Stimulated activated naive B cell treated with anti-CD40 and anti-IgM and Interleukin-4, amounts not matched to agents 10 μg/mL and 1 μg/mL and 100 μg/mL, for 72 hours (primary cell): ENCODE data around the gene GABRB3.

ENCODE experiments used
- ATAC-seq, 2 donors: fragments of 150-1000 bp; cut with Tn5 transposase; replicated peaks; 2 replicates each; pipeline ENCODE4 v1.10.0; 2021; ENCODE audit warnings: moderate library complexity in 1 of 2
- DNase-seq: peaks from one replicate; pipeline ENCODE4 v3.0.0; 2021
- H3K27ac Mint-ChIP-seq: one replicate; pipeline ENCODE4 v1.8.0; 2022; ENCODE audit warnings: mild to moderate bottlenecking, mixed read lengths
- H3K27me3 Mint-ChIP-seq, 2 donors: one replicate each; pipeline ENCODE4 v1.8.0; 2022; ENCODE audit warnings: mixed read lengths in 2 of 2
- H3K36me3 Mint-ChIP-seq, 2 donors: one replicate each; pipeline ENCODE4 v1.8.0; 2022; ENCODE audit warnings: mixed read lengths in 2 of 2, mild to moderate bottlenecking in 1 of 2
- H3K4me1 Mint-ChIP-seq, 2 donors: one replicate each; pipeline ENCODE4 v1.8.0; 2022; ENCODE audit warnings: mixed read lengths in 2 of 2, mild to moderate bottlenecking in 1 of 2
- H3K4me3 Mint-ChIP-seq, 2 donors: one replicate each; pipeline ENCODE4 v1.8.0; 2022; ENCODE audit warnings: mild to moderate bottlenecking in 2 of 2, mixed read lengths in 2 of 2, moderate library complexity in 1 of 2
- H3K9me3 Mint-ChIP-seq, 2 donors: one replicate each; pipeline ENCODE4 v1.8.0; 2022; ENCODE audit warnings: mixed read lengths in 2 of 2, mild to moderate bottlenecking in 1 of 2

GABRB3 gene

GRCh38 chr15:26676115-26676514, 96.8 kb downstream of the GABRB3 start:
- DNase-seq (no peak), ATAC-seq (no peak)
- Mint-ChIP-seq H3K27me3 (no peaks in the 10 kb centered on the region), H3K36me3 (no peaks in the 10 kb centered on the region), H3K27ac (no peak overlapping the region), H3K9me3 (peaks cover 3 to 7% of the 10 kb centered on the region in 2 donors), H3K4me1 (no peaks in the 10 kb centered on the region), H3K4me3 (no peak overlapping the region)

DNA sequence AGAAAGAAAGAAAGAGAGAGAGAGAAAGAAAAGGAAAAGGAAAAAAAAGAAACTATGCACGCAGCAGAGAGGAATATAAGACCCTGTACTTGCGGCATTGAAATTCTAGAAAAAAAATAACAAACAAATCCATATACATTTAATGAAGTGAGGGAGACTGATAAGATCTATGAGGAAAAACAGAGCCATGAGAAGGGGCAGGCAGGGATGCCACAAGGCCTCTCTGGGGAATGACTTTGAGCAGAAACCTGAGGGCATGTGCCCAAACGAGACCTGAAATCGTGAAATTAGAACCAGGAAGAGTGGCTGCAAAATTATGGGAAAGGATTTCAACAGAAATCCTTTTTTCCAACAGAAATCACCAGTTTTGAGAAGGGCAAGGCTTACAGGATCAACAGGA, 98.4 kb downstream of the GABRB3 start:
- ATAC-seq (no peak), DNase-seq (no peak)
- Mint-ChIP-seq H3K27ac (no peak overlapping the region), H3K36me3 (no peaks in the 10 kb centered on the region), H3K9me3 (peaks cover 3 to 8% of the 10 kb centered on the region in 2 donors), H3K4me1 (no peaks in the 10 kb centered on the region), H3K4me3 (no peak overlapping the region), H3K27me3 (no peaks in the 10 kb centered on the region)

DNA sequence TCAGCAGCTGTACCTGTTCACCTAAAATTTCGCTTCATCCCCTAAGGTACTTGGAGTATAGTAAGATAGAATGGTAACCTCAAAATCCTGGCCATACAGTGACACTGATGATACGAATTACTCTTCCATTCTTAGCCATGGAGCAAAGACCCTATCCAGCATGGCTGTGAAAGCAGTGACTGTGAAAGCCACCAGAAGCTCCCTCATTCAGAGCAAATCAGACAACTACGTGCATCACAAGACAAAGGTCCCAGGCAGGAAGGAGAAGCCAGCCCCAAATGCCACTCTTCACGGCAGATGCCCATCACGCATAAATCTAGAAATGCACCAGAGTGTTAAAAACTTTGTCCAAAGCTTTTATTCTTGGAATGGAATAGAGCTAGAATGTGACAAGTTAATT, 99.4 kb downstream of the GABRB3 start:
- DNase-seq = no peak
- Mint-ChIP-seq H3K27me3 (no peaks in the 10 kb centered on the region), H3K4me3 (no peak overlapping the region), H3K36me3 (no peaks in the 10 kb centered on the region), H3K9me3 (peaks cover 3 to 10% of the 10 kb centered on the region in 2 donors), H3K27ac (no peak overlapping the region), H3K4me1 (no peaks in the 10 kb centered on the region)
- ATAC-seq = no peak

GRCh38 chr15:26670116-26670515, 102.8 kb downstream of the GABRB3 start:
- no peaks in the 10 kb centered on the region for H3K4me1 Mint-ChIP-seq
- H3K27ac Mint-ChIP-seq = no peak overlapping the region
- no peaks in the 10 kb centered on the region for H3K27me3 Mint-ChIP-seq
- H3K9me3 Mint-ChIP-seq = peaks cover 3 to 6% of the 10 kb centered on the region in 2 donors
- H3K4me3 Mint-ChIP-seq = no peak overlapping the region
- H3K36me3 Mint-ChIP-seq = no peaks in the 10 kb centered on the region
- no peak for ATAC-seq
- DNase-seq = no peak

GRCh38 chr15:26667222-26667988, 105.5 kb downstream of the GABRB3 start:
- H3K27ac Mint-ChIP-seq = no peak overlapping the region

GRCh38 chr15:26665957-26666791, 106.7 kb downstream of the GABRB3 start:
- Mint-ChIP-seq H3K27me3 (no peaks in the 10 kb centered on the region), H3K4me3 (no peak overlapping the region), H3K9me3 (peaks cover 0 to 9% of the 10 kb centered on the region in 2 donors), H3K36me3 (no peaks in the 10 kb centered on the region), H3K27ac (no peak overlapping the region), H3K4me1 (no peaks in the 10 kb centered on the region)
- DNase-seq (no peak), ATAC-seq (no peak)

More at GRCh38 chr15:26667222-26667988, 105.5 kb downstream of the GABRB3 start:
- H3K4me1 Mint-ChIP-seq = no peaks in the 10 kb centered on the region
- DNase-seq (no peak), ATAC-seq (no peak)
- no peak overlapping the region for H3K4me3 Mint-ChIP-seq
- H3K9me3 Mint-ChIP-seq = peaks cover 0 to 6% of the 10 kb centered on the region in 2 donors
- no peaks in the 10 kb centered on the region for H3K27me3 Mint-ChIP-seq
- no peaks in the 10 kb centered on the region for H3K36me3 Mint-ChIP-seq

GRCh38 chr15:26662283-26662682, 110.6 kb downstream of the GABRB3 start:
- H3K36me3 Mint-ChIP-seq = no peaks in the 10 kb centered on the region
- H3K4me1 Mint-ChIP-seq = no peaks in the 10 kb centered on the region
- DNase-seq (no peak), ATAC-seq (no peak)
- no peak overlapping the region for H3K4me3 Mint-ChIP-seq
- H3K27me3 Mint-ChIP-seq = no peaks in the 10 kb centered on the region
- H3K27ac Mint-ChIP-seq = no peak overlapping the region
- H3K9me3 Mint-ChIP-seq = peaks cover 0 to 5% of the 10 kb centered on the region in 2 donors

DNA sequence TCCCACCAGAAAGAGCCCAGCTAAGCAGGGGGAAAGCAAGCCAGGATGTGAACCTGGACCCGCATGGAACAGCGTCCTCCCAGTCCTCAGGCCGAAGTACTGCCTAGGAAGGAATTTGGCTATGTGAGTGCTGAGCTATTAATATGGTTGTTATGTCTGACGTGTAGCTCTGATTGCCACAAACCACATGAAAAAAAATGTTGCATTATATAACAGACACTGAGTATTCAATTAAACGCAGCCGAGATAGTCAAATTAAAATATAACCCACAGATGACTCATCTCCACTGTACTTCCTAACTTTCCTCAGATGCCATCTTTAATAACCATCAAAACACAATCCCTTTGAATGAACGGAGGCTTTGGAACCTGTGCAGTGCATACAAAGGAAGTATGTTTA, 111.1 kb downstream of the GABRB3 start:
- H3K27me3 Mint-ChIP-seq = no peaks in the 10 kb centered on the region
- H3K36me3 Mint-ChIP-seq = no peaks in the 10 kb centered on the region
- H3K4me3 Mint-ChIP-seq = no peak overlapping the region
- no peak for ATAC-seq
- peaks cover 0 to 5% of the 10 kb centered on the region in 2 donors for H3K9me3 Mint-ChIP-seq
- no peak for DNase-seq
- H3K27ac Mint-ChIP-seq = no peak overlapping the region
- H3K4me1 Mint-ChIP-seq = no peaks in the 10 kb centered on the region

DNA sequence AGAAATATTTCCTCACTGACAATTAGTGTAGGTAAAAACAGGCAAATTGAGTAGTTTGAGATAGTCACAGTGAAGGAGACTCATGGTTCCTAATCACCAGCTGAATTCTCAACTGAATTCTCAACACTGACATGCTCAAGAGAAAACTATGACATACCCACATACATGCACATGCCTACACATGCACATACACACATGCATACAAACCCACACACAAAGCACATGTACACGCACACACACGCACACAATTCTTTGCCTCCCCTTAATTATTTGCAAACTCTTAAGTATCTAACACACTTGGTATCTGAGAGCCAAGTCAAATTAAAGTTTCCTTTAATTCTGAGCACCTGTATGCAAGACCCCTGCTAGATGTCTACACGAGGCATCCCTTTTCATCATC, 111.8 kb downstream of the GABRB3 start:
- peaks cover 0 to 5% of the 10 kb centered on the region in 2 donors for H3K9me3 Mint-ChIP-seq
- no peak overlapping the region for H3K27ac Mint-ChIP-seq
- no peaks in the 10 kb centered on the region for H3K36me3 Mint-ChIP-seq
- H3K4me3 Mint-ChIP-seq = no peak overlapping the region
- no peaks in the 10 kb centered on the region for H3K27me3 Mint-ChIP-seq
- DNase-seq (no peak), ATAC-seq (no peak)
- no peaks in the 10 kb centered on the region for H3K4me1 Mint-ChIP-seq

DNA sequence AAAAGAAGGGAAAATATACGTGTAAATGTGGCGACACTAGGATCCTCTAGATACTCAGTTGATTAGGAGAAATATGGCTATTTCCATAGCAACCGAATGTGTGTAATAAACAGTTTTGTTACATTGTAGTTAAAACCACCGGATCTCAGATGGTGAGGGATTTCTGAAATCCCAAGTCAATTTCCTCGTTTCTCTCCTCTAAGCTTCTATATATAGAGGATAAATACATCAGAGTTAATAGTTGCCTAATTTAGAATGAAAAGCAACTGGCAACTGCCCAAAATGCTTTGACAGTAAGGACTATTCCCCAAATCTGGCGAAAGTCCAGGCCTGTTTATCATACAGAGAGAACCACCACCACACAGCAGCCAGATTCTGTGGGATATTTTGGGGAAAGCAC, 112.6 kb downstream of the GABRB3 start:
- ATAC-seq = no peak
- Mint-ChIP-seq H3K36me3 (no peaks in the 10 kb centered on the region), H3K9me3 (peaks cover 0 to 7% of the 10 kb centered on the region in 2 donors), H3K27ac (no peak overlapping the region), H3K4me3 (no peak overlapping the region), H3K4me1 (no peaks in the 10 kb centered on the region), H3K27me3 (no peaks in the 10 kb centered on the region)
- no peak for DNase-seq

DNA sequence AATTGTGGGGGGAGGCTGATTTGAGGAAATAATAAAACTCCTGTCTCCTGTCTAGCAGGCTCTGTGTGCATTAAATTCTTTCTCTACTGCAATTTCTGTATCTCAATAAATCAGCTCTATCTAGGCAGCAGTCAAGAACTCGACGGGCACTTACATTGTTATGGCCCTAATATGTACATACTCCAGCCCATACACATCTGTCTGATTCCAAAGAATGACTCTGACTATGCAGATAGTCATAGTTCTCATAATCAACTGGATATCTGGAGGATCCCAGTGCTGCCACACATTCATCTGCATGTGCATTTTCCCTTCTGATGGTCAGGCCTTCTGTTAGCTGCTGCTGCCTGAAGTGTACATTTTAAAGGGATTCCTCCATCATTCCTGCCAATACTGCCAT, 114.6 kb downstream of the GABRB3 start:
- no peaks in the 10 kb centered on the region for H3K4me1 Mint-ChIP-seq
- H3K36me3 Mint-ChIP-seq = no peaks in the 10 kb centered on the region
- H3K27ac Mint-ChIP-seq = no peak overlapping the region
- ATAC-seq (no peak), DNase-seq (no peak)
- no peaks in the 10 kb centered on the region for H3K27me3 Mint-ChIP-seq
- H3K9me3 Mint-ChIP-seq = peaks cover 0 to 6% of the 10 kb centered on the region in 2 donors
- no peak overlapping the region for H3K4me3 Mint-ChIP-seq

DNA sequence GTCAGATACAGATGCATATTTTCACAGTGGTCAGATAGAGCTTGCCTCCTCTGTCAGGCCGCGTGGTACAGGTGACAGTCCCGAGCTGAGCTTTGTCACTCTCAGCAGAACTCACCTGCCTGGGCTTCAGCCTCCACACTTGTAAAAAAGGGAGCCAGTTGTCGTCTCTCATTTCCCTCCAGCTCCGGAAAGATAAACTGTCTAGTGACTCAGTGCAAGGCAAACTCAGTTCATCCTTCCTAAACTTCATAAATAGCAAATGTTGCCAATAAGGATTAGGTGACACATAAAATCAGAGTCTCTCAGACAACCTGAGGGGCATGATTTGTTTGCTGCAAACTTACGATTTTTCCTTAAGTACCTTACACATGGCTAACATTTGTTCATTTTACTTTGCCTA, 116.8 kb downstream of the GABRB3 start:
- no peak overlapping the region for H3K4me3 Mint-ChIP-seq
- no peaks in the 10 kb centered on the region for H3K4me1 Mint-ChIP-seq
- DNase-seq (no peak), ATAC-seq (no peak)
- no peaks in the 10 kb centered on the region for H3K27me3 Mint-ChIP-seq
- H3K9me3 Mint-ChIP-seq = peaks cover 0 to 3% of the 10 kb centered on the region in 2 donors
- H3K36me3 Mint-ChIP-seq = no peaks in the 10 kb centered on the region
- H3K27ac Mint-ChIP-seq = no peak overlapping the region

DNA sequence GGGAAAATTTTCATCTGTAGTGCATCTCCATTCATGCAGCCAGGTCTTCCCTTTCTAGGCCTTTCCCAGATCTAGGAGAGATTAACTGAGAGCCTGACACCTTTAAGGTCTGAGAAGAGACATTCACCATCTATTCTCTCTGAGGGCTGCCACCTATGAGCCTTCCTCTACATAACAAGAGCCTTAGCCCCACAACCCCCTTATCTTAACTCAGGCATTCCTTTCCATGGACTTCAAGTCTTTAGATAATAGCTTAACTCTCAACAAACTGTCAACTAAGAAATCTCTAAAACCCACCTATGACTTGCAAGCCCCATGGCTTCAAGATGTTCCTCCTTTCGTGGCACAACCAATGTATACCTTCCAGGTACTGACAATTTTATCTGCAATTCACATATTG, 121.0 kb downstream of the GABRB3 start:
- Mint-ChIP-seq H3K9me3 (peaks cover 13 to 17% of the 10 kb centered on the region in 2 donors), H3K4me3 (no peak overlapping the region), H3K36me3 (no peaks in the 10 kb centered on the region), H3K27ac (no peak overlapping the region), H3K27me3 (no peaks in the 10 kb centered on the region), H3K4me1 (no peaks in the 10 kb centered on the region)
- ATAC-seq (no peak), DNase-seq (no peak)

DNA sequence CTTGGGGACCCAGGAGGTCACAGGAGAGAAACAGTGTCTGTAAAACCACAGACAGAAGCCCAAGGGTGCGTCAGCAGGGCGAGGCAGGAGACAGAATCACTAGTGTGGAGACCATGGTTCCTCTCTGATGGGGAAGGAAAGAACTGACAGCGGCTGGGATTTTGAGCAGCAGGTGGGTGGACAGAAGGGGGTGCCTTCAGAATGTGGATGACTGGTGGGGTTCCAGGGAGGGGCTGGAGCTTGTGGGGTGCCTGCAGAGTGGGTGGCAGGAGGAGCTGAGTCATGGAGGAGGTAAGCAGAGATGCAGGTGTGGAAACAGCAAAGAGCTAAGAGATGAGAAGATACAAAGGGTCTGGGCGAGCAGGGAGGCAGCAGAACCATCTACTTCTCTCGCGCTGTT, 124.2 kb downstream of the GABRB3 start:
- DNase-seq = no peak
- ATAC-seq = no peak
- Mint-ChIP-seq H3K9me3 (peaks cover 13 to 17% of the 10 kb centered on the region in 2 donors), H3K4me1 (no peaks in the 10 kb centered on the region), H3K27ac (no peak overlapping the region), H3K36me3 (no peaks in the 10 kb centered on the region), H3K4me3 (no peak overlapping the region), H3K27me3 (no peaks in the 10 kb centered on the region)

- Mint-ChIP-seq H3K27ac (no peak overlapping the region), H3K9me3 (peaks cover 13 to 16% of the 10 kb centered on the region in 2 donors), H3K27me3 (no peaks in the 10 kb centered on the region), H3K36me3 (no peaks in the 10 kb centered on the region), H3K4me1 (no peaks in the 10 kb centered on the region), H3K4me3 (no peak overlapping the region)
- no peak for DNase-seq
- ATAC-seq = no peak
Measured at GRCh38 chr15:26644948-26645347, 127.9 kb downstream of the GABRB3 start.
